Measurements from ENCODE around the gene ZNF710. TPM values are rescaled to one million over a fixed set of nuclear protein-coding genes. Genes with fewer than 3 reads are reported as not detected.

Gene ZNF710
- polyA plus RNA-seq, 1 experiment, result 2.2 TPM

GRCh38 chr15:89963301-89964231 lies 37.6 kb upstream of the ZNF710 start:
- DNase-seq (ENCODE audit: low read depth, low spot score), result no peak
- POLR2A ChIA-PET, result no interaction called here
- Histone ChIP-seq H3K9me3 (ENCODE audit: control insufficient read depth, insufficient read depth, low read length) (no peaks in the 10 kb centered on the region), H3K27ac (ENCODE audit: low read depth, low read length) (no peak overlapping the region), H3K27me3 (ENCODE audit: control insufficient read depth, insufficient read depth, low read length) (peaks cover 3% of the 10 kb centered on the region), H3K4me3 (ENCODE audit: low read depth, low read length) (no peak overlapping the region)
- CTCF ChIA-PET, result interaction anchor here (0.5 to 0.7 kb wide), 2 partner anchors 10 to 42 kb away, joined by 3 to 4 read pairs; no protein-coding TSS in a partner anchor
- no peak for TF ChIP-seq CTCF (IDR thresholded peaks at IDR 0.05; ENCODE audit: low read depth, low read length)

- Histone ChIP-seq H3K4me3 (ENCODE audit: low read depth, low read length) (no peak overlapping the region), H3K27me3 (ENCODE audit: control insufficient read depth, insufficient read depth, low read length) (peaks cover 3% of the 10 kb centered on the region), H3K9me3 (ENCODE audit: control insufficient read depth, insufficient read depth, low read length) (no peaks in the 10 kb centered on the region), H3K27ac (ENCODE audit: low read depth, low read length) (no peak overlapping the region)
- POLR2A ChIA-PET, result no interaction called here
- no peak for TF ChIP-seq CTCF (IDR thresholded peaks at IDR 0.05; ENCODE audit: low read depth, low read length)
- CTCF ChIA-PET, result no interaction called here
- DNase-seq (ENCODE audit: low read depth, low spot score), result no peak
Measured at GRCh38 chr15:89964232-89964954, 36.7 kb upstream of the ZNF710 start.

GRCh38 chr15:89967881-89968280 lies 33.2 kb upstream of the ZNF710 start:
- POLR2A ChIA-PET, result no interaction called here
- Histone ChIP-seq H3K27ac (ENCODE audit: low read depth, low read length) (no peak overlapping the region), H3K4me3 (ENCODE audit: low read depth, low read length) (no peak overlapping the region), H3K27me3 (ENCODE audit: control insufficient read depth, insufficient read depth, low read length) (no peaks in the 10 kb centered on the region), H3K9me3 (ENCODE audit: control insufficient read depth, insufficient read depth, low read length) (no peaks in the 10 kb centered on the region)
- no peak for DNase-seq (ENCODE audit: low read depth, low spot score)
- CTCF ChIA-PET, result interaction anchor here (0.6 to 1.0 kb wide), 2 partner anchors 19 to 159 kb away, joined by 3 to 7 read pairs; no protein-coding TSS in a partner anchor
- no peak for TF ChIP-seq CTCF (IDR thresholded peaks at IDR 0.05; ENCODE audit: low read depth, low read length)

GRCh38 chr15:89971592-89971997 lies 29.5 kb upstream of the ZNF710 start:
- DNase-seq (ENCODE audit: low read depth, low spot score), result no peak
- TF ChIP-seq CTCF (IDR thresholded peaks at IDR 0.05; ENCODE audit: low read depth, low read length), result peak; percentile 62
- POLR2A ChIA-PET, result no interaction called here
- Histone ChIP-seq H3K27ac (ENCODE audit: low read depth, low read length) (no peak overlapping the region), H3K27me3 (ENCODE audit: control insufficient read depth, insufficient read depth, low read length) (peaks cover 5% of the 10 kb centered on the region), H3K9me3 (ENCODE audit: control insufficient read depth, insufficient read depth, low read length) (no peaks in the 10 kb centered on the region), H3K4me3 (ENCODE audit: low read depth, low read length) (no peak overlapping the region)
- CTCF ChIA-PET, result interaction anchor here (0.7 to 1.7 kb wide), 10 partner anchors 10 to 230 kb away, joined by 3 to 7 read pairs (median 4); no protein-coding TSS in a partner anchor
